ENCODE results near the gene CTSC.

GRCh38 chr11:88307749-88308425 is 29.6 kb downstream of the CTSC start:
- TF ChIP-seq POLR2A (IDR thresholded peaks at IDR 0.05) = no peak
- no peak for TF ChIP-seq CTCF (IDR thresholded peaks at IDR 0.05 in 4 of 5, conservative IDR thresholded peaks at IDR 0.05 in 1 of 5)
